Testis (tissue), 3 donors: ENCODE results near the gene CYREN. TPM values are rescaled to one million over a fixed set of nuclear protein-coding genes. Genes with fewer than 3 reads are reported as not detected.

ENCODE experiments used
- DNase-seq: peaks from one replicate; pipeline ENCODE4 v3.0.0-alpha.2; 2019
- H3K27ac ChIP-seq, 2 donors: fragments of 200-600 bp; sonication (generic); one replicate each; pipeline ENCODE4 v1.5.1; 2019
- H3K27me3 ChIP-seq: fragments of 200-600 bp; sonication (generic); one replicate; pipeline ENCODE4 v1.5.1; 2019
- H3K36me3 ChIP-seq: fragments of 200-600 bp; sonication (generic); one replicate; pipeline ENCODE4 v1.5.1; 2017; ENCODE audit warnings: low read depth; ENCODE audit errors: missing control alignments
- H3K4me1 ChIP-seq: fragments of 200-600 bp; sonication (generic); one replicate; pipeline ENCODE4 v1.5.1; 2019
- H3K4me3 ChIP-seq, 2 donors: fragments of 200-600 bp; sonication (generic); one replicate each; pipeline ENCODE4 v1.5.1; 2017 to 2019
- H3K9me3 ChIP-seq: fragments of 200-600 bp; sonication (generic); one replicate; pipeline ENCODE4 v1.5.1; 2017
- POLR2A ChIP-seq: fragments of 450-650 bp; IDR thresholded peaks from one replicate; pipeline ENCODE4 v1.6.1; 2017; ENCODE audit warnings: antibody characterized with exemption, mild to moderate bottlenecking, moderate library complexity
- WGBS, 2 donors: methylation state at CpG; one replicate each; pipeline ENCODE4 v1.1.5; 2018; 5-methylcytosine and 5-hydroxymethylcytosine counted together
- intact Hi-C: fragments of 100-400 bp; cut with DNase I; formaldehyde crosslinking; loops from one replicate; pipeline ENCODE4 v1.15.1; 2023; ENCODE audit warnings: low total_unique reads
- polyA plus RNA-seq: library from polyadenylated mRNA; stranded (reverse); fragments of 350-450 nt; fragmentation: Illumina TruSeq; extraction: RNeasy Lipid Tissue Mini Kit (QIAGEN cat#74804); gene quantifications from one replicate; pipeline ENCODE4 v1.2.3, GENCODE V29; 2014; ENCODE audit warnings: low read depth, low replicate concordance; ENCODE audit not compliant: insufficient read depth
- total RNA-seq, 2 donors: library from RNA; depleted of rRNA; stranded (reverse); fragments of >200 nt; gene quantifications; one replicate each; pipeline ENCODE4 v1.2.3, GENCODE V29; 2016
- TF ChIP-seq, protein P1 (sequence below), 3 experiments: fragments of 450-650 bp in 2 of 3; fragments of 200-600 bp in 1 of 3; sonication (generic) in 1 of 3; IDR thresholded peaks; one replicate each; pipeline ENCODE4 v1.5.1; 2016 to 2019; ENCODE audit warnings: antibody characterized with exemption in 3 of 3, mild to moderate bottlenecking in 2 of 3, moderate library complexity in 1 of 3

CYREN gene
- total and polyA plus RNA-seq, 3 donors from 2014 or later: 36.3 to 47.3 (median 44.3) TPM

DNA sequence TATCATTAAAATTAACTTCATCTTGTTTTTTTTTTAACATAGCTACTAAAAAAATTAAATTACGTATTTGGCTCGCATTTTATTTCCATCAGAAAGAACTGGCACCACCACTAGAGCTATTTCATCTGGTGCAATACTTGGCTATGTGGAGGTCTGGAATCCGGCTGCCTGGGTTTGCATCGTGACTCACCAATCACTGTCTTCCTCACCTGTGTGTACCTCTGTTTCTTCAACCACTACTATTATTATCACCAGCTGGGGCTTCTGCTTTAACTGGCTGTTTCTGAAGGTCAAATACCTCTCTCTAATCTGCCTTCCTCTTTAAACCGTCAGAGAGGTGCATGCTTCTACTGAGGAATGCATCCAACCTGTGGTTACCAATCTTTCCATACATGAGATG is 34.4 kb upstream of the CYREN start:
- TF ChIP-seq, protein P1, sequence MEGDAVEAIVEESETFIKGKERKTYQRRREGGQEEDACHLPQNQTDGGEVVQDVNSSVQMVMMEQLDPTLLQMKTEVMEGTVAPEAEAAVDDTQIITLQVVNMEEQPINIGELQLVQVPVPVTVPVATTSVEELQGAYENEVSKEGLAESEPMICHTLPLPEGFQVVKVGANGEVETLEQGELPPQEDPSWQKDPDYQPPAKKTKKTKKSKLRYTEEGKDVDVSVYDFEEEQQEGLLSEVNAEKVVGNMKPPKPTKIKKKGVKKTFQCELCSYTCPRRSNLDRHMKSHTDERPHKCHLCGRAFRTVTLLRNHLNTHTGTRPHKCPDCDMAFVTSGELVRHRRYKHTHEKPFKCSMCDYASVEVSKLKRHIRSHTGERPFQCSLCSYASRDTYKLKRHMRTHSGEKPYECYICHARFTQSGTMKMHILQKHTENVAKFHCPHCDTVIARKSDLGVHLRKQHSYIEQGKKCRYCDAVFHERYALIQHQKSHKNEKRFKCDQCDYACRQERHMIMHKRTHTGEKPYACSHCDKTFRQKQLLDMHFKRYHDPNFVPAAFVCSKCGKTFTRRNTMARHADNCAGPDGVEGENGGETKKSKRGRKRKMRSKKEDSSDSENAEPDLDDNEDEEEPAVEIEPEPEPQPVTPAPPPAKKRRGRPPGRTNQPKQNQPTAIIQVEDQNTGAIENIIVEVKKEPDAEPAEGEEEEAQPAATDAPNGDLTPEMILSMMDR (IDR thresholded peaks at IDR 0.05): no peak
- no peak overlapping the region for H3K4me3 ChIP-seq
- no peak for DNase-seq
- intact Hi-C loops: no loop called here
- no peak overlapping the region for H3K27ac ChIP-seq
- no peaks in the 10 kb centered on the region for H3K9me3 ChIP-seq
- H3K4me1 ChIP-seq: peaks cover 8% of the 10 kb centered on the region
- H3K36me3 ChIP-seq: no peaks in the 10 kb centered on the region
- 74 to 82% methylated on average over 5 of the region's 5 CpGs for WGBS, 2 donors
- no peaks in the 10 kb centered on the region for H3K27me3 ChIP-seq

DNA sequence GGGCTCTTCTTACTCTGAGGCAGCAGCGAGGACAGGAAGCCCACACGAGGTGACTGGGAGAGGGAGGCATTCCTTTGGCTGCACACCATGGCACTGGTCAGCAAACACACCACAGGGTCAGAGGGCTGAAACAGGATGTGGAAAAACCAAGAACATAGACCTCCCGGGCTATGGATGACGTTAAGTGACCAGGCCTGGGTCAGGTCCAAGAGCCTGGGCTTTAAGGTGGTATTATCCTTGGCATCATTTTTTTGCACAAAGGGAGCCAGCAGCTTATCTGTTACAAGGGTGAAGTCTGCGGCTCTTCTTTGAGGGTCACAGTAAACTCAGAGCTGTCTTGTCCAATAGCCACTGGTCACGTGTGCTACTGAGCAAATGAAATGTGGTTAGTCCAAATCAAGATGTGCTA is 33.8 kb upstream of the CYREN start:
- intact Hi-C loops: no loop called here
- no peak for DNase-seq
- no peaks in the 10 kb centered on the region for H3K36me3 ChIP-seq

GRCh38 chr7:135201350-135201749 is 30.8 kb upstream of the CYREN start:
- intact Hi-C loops: no loop called here
- TF ChIP-seq, protein P1 (IDR thresholded peaks at IDR 0.05): no peak
- TF ChIP-seq POLR2A: no peak
- Histone ChIP-seq H3K36me3 (no peaks in the 10 kb centered on the region), H3K4me3 (no peak overlapping the region), H3K27ac (no peak overlapping the region), H3K9me3 (no peaks in the 10 kb centered on the region), H3K27me3 (no peaks in the 10 kb centered on the region), H3K4me1 (no peaks in the 10 kb centered on the region)
- no peak for DNase-seq
- WGBS, 2 donors: 73 to 91% methylated on average over 2 of the region's 2 CpGs

More for the DNA sequence above, 33.8 kb upstream of the CYREN start:
- no peaks in the 10 kb centered on the region for H3K27me3 ChIP-seq
- H3K27ac ChIP-seq: peak overlapping the region in 1 of 2 donors; percentile 17
- H3K4me1 ChIP-seq: peaks cover 8% of the 10 kb centered on the region
- no peaks in the 10 kb centered on the region for H3K9me3 ChIP-seq
- WGBS, 2 donors: 73 to 75% methylated on average over 6 of the region's 6 CpGs
- H3K4me3 ChIP-seq: no peak overlapping the region
- no peak for TF ChIP-seq POLR2A
- TF ChIP-seq, protein P1 (IDR thresholded peaks at IDR 0.05): no peak

- Histone ChIP-seq H3K36me3 (no peaks in the 10 kb centered on the region), H3K4me3 (no peak overlapping the region), H3K27ac (no peak overlapping the region), H3K27me3 (no peaks in the 10 kb centered on the region), H3K4me1 (no peaks in the 10 kb centered on the region), H3K9me3 (no peaks in the 10 kb centered on the region)
- intact Hi-C loops: no loop called here
- DNase-seq: no peak
- TF ChIP-seq, protein P1 (IDR thresholded peaks at IDR 0.05): no peak
- no peak for TF ChIP-seq POLR2A
- 64 to 71% methylated on average over 3 of the region's 3 CpGs for WGBS, 2 donors
Observed at GRCh38 chr7:135200821-135201331, 30.4 kb upstream of the CYREN start.

DNA sequence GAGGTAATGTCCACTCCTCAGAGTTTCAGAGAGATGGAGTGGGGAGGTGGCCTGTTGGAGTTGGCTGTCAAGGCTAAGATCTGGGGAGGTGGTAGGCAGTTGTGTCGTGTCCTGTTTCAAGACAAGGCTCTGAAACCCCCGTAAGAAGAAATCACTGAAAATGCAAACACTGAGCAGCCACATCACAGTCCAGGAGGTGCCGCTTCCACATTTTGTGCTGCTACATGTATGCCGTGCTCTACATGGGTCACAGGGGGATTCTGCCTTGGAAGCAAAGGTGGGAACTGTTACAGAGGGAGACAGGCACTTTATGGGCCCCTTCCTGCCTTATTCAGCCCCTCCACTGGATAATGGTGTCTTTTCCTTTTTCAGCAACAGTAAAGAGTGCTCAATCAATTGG is 28.9 kb upstream of the CYREN start:
- DNase-seq: no peak
- intact Hi-C loops: no loop called here
- no peaks in the 10 kb centered on the region for H3K36me3 ChIP-seq
- H3K9me3 ChIP-seq: no peaks in the 10 kb centered on the region
- TF ChIP-seq, protein P1 (IDR thresholded peaks at IDR 0.05): no peak
- TF ChIP-seq POLR2A: no peak
- H3K27me3 ChIP-seq: no peaks in the 10 kb centered on the region
- no peaks in the 10 kb centered on the region for H3K4me1 ChIP-seq
- no peak overlapping the region for H3K4me3 ChIP-seq
- H3K27ac ChIP-seq: no peak overlapping the region
- WGBS, 2 donors: 90 to 97% methylated on average over 4 of the region's 4 CpGs
